Right lobe of liver (tissue), 4 donors: ENCODE data around the gene ENGASE.

Source experiments
- POLR2A ChIP-seq: fragments of 450-650 bp; IDR thresholded peaks from one replicate; pipeline ENCODE4 v1.6.1; 2017; ENCODE audit warnings: antibody characterized with exemption, mild to moderate bottlenecking
- TF ChIP-seq, protein P1 (sequence below), 4 donors: fragments of 200-600 bp in 3 of 4; fragments of 450-650 bp in 1 of 4; IDR thresholded peaks; one replicate each; pipeline versions ENCODE4 v1.5.1 to v1.8.0; 2016 to 2022; ENCODE audit warnings: antibody characterized with exemption in 4 of 4, mild to moderate bottlenecking in 2 of 4
- donor health status: DM: no; HTN: no; CAD: no.
- donor health status: DM: no; HTN: no; CAD: no.
- donor health status: DM: no; HTN: yes; CAD: no.

DNA sequence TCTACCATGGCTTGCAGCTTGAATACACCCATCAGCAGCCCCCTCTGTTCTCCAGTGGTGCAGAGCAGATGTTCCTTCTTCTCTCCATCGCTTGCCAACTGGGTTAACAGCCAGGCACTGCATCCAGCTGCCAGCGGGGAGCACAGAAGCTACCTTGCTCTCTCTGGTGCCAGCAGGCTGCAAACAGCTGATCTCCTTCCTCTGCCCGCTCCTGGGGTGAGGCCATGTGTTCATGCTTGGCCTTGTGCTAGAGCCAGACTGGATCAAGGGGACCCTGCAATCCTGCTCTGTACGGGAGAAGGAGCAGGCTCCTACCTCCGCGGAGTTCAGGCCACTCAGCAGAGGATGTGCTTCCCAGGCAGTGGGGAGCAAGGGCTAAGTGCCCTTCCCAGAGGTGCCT is 24.1 kb upstream of the ENGASE start:
- TF ChIP-seq, protein P1, sequence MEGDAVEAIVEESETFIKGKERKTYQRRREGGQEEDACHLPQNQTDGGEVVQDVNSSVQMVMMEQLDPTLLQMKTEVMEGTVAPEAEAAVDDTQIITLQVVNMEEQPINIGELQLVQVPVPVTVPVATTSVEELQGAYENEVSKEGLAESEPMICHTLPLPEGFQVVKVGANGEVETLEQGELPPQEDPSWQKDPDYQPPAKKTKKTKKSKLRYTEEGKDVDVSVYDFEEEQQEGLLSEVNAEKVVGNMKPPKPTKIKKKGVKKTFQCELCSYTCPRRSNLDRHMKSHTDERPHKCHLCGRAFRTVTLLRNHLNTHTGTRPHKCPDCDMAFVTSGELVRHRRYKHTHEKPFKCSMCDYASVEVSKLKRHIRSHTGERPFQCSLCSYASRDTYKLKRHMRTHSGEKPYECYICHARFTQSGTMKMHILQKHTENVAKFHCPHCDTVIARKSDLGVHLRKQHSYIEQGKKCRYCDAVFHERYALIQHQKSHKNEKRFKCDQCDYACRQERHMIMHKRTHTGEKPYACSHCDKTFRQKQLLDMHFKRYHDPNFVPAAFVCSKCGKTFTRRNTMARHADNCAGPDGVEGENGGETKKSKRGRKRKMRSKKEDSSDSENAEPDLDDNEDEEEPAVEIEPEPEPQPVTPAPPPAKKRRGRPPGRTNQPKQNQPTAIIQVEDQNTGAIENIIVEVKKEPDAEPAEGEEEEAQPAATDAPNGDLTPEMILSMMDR (IDR thresholded peaks at IDR 0.05), result no peak
- no peak for TF ChIP-seq POLR2A
